ENCODE measurements around the gene UPK3BL1.
"Not testable (repeated sequence)": the region's sequence is repeated elsewhere in the genome, so short reads cannot be mapped to it uniquely, and the experiment has no call there.

Gene UPK3BL1

DNA sequence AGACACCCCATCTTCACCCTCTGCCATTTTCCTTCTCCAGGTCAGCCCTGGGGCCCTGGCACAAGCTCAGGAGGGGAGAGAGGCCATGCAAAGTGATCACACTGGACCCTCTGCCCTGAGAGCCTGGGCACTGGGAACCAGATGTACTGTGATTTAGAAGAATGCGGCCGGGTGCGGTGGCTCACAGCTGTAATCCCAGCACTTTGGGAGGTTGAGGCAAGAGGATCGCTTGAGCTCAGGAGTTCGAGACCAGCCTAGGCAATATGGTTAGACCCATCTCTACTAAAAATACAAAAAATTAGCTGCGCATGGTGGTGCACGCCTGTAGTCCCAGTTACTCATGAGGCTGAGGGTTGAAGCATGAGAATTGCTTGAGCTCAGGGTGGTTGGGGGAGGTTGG is 5.2 kb upstream of the UPK3BL1 start:
- DNase-seq; H3K4me3 ChIP-seq (ENCODE audit: control insufficient read depth in 1 of 7, extremely low read depth in 1 of 7, insufficient read depth in 4 of 7, low read depth in 2 of 7, low read length in 6 of 7); H3K36me3 ChIP-seq (ENCODE audit: control insufficient read depth in 4 of 4, insufficient read depth in 4 of 4, low read length in 3 of 4); CTCF ChIA-PET; POLR2A ChIA-PET; H3K27ac ChIP-seq (ENCODE audit: insufficient read depth in 1 of 2, low read depth in 1 of 2, low read length in 2 of 2, poor library complexity in 1 of 2, severe bottlenecking in 2 of 2); H3K9me3 ChIP-seq (ENCODE audit: control extremely low read depth in 1 of 5, control insufficient read depth in 4 of 5, insufficient read depth in 2 of 5, low read depth in 1 of 5, low read length in 4 of 5); H3K27me3 ChIP-seq (replicated peaks in 2 of 5; ENCODE audit: control insufficient read depth in 4 of 5, insufficient read depth in 5 of 5, low read length in 4 of 5); H3K4me1 ChIP-seq (ENCODE audit: control extremely low read depth in 1 of 4, control insufficient read depth in 4 of 4, insufficient read depth in 4 of 4, low read length in 3 of 4): not testable (repeated sequence)
- 100% methylated on average over 3 of the region's 7 CpGs for WGBS (ENCODE audit: insufficient coverage)

DNA sequence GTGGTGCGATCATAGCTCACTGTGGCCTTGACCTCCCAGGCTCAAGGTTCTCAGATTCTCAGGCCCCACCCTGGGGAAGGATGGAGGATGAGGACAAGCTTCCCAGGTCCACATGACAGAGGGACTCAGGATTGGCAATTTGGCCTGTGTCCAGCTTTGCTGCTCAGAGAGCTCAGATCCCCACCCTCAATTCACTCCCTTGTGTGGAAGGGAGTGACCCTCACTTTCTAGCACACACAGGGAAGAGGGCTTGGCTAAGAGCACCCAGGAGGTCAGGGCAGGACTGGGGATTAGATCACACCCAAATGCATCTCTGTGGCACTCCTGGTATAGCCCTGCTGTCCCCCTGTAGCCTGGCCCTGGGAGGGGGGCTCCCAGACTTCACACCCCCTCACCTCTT is 813 bp upstream of the UPK3BL1 start:
- CTCF ChIA-PET; H3K36me3 ChIP-seq (ENCODE audit: control insufficient read depth in 4 of 4, insufficient read depth in 4 of 4, low read length in 3 of 4); H3K4me3 ChIP-seq (ENCODE audit: control insufficient read depth in 1 of 7, extremely low read depth in 1 of 7, insufficient read depth in 4 of 7, low read depth in 2 of 7, low read length in 6 of 7); H3K27ac ChIP-seq (ENCODE audit: insufficient read depth in 1 of 2, low read depth in 1 of 2, low read length in 2 of 2, poor library complexity in 1 of 2, severe bottlenecking in 2 of 2); H3K4me1 ChIP-seq (ENCODE audit: control extremely low read depth in 1 of 4, control insufficient read depth in 4 of 4, insufficient read depth in 4 of 4, low read length in 3 of 4); H3K27me3 ChIP-seq (replicated peaks in 2 of 5; ENCODE audit: control insufficient read depth in 4 of 5, insufficient read depth in 5 of 5, low read length in 4 of 5); H3K9me3 ChIP-seq (ENCODE audit: control extremely low read depth in 1 of 5, control insufficient read depth in 4 of 5, insufficient read depth in 2 of 5, low read depth in 1 of 5, low read length in 4 of 5); DNase-seq; POLR2A ChIA-PET: not testable (repeated sequence)
- WGBS (ENCODE audit: insufficient coverage) = no CpG with 5 or more reads among the region's 1 CpG

DNA sequence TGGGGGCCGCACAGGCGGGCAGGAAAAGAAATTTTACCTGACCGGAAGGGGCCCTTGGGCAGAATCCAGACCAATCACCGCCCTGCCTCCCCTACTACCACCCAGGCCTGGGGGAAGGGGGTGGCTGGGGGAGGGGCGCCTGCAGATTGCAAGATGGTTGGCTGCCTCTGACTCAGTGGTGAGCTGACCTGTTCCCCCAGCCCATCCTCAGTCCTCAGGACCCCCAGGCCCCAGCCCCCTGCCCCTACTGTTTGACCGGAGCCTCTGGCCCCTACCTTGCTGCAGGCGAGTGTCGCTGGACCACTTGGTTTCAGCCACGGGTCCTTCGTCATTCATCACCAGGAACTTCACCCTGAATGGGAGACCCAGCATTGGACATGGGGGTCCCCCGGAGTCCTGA is 3.7 kb downstream of the UPK3BL1 start:
- CTCF ChIA-PET; H3K27ac ChIP-seq (ENCODE audit: insufficient read depth in 1 of 2, low read depth in 1 of 2, low read length in 2 of 2, poor library complexity in 1 of 2, severe bottlenecking in 2 of 2): not testable (repeated sequence)
- 93% methylated on average over 4 of the region's 11 CpGs for WGBS (ENCODE audit: insufficient coverage)

DNA sequence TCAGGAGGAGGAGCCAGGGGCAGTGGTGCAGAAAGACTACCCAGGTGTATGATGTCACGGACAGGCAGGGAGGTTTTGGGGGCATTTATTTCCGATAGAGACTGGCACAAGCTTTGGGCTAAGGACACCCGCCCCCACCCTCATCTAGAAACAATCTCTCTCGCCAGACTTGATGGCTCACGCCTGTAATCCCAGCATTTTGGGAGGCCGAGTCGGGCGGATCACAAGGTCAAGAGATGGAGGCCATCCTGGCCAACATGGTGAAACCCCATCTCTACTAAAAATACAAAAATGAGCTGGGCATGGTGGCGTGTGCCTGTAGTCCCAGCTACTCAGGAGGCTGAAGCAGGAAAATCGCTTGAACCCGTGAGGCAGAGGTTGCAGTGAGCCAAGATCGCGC is 5.6 kb downstream of the UPK3BL1 start:
- no CpG with 5 or more reads among the region's 13 CpGs for WGBS (ENCODE audit: insufficient coverage)
- H3K9me3 ChIP-seq (ENCODE audit: control extremely low read depth in 1 of 5, control insufficient read depth in 4 of 5, insufficient read depth in 2 of 5, low read depth in 1 of 5, low read length in 4 of 5); H3K27ac ChIP-seq (ENCODE audit: insufficient read depth in 1 of 2, low read depth in 1 of 2, low read length in 2 of 2, poor library complexity in 1 of 2, severe bottlenecking in 2 of 2); POLR2A ChIA-PET; H3K27me3 ChIP-seq (replicated peaks in 2 of 5; ENCODE audit: control insufficient read depth in 4 of 5, insufficient read depth in 5 of 5, low read length in 4 of 5); H3K4me1 ChIP-seq (ENCODE audit: control extremely low read depth in 1 of 4, control insufficient read depth in 4 of 4, insufficient read depth in 4 of 4, low read length in 3 of 4); CTCF ChIA-PET; H3K36me3 ChIP-seq (ENCODE audit: control insufficient read depth in 4 of 4, insufficient read depth in 4 of 4, low read length in 3 of 4); H3K4me3 ChIP-seq (ENCODE audit: control insufficient read depth in 1 of 7, extremely low read depth in 1 of 7, insufficient read depth in 4 of 7, low read depth in 2 of 7, low read length in 6 of 7); DNase-seq: not testable (repeated sequence)

More for the DNA sequence above, 3.7 kb downstream of the UPK3BL1 start:
- H3K4me3 ChIP-seq (ENCODE audit: control insufficient read depth in 1 of 7, extremely low read depth in 1 of 7, insufficient read depth in 4 of 7, low read depth in 2 of 7, low read length in 6 of 7); H3K4me1 ChIP-seq (ENCODE audit: control extremely low read depth in 1 of 4, control insufficient read depth in 4 of 4, insufficient read depth in 4 of 4, low read length in 3 of 4); H3K36me3 ChIP-seq (ENCODE audit: control insufficient read depth in 4 of 4, insufficient read depth in 4 of 4, low read length in 3 of 4); H3K27me3 ChIP-seq (replicated peaks in 2 of 5; ENCODE audit: control insufficient read depth in 4 of 5, insufficient read depth in 5 of 5, low read length in 4 of 5); H3K9me3 ChIP-seq (ENCODE audit: control extremely low read depth in 1 of 5, control insufficient read depth in 4 of 5, insufficient read depth in 2 of 5, low read depth in 1 of 5, low read length in 4 of 5); POLR2A ChIA-PET; DNase-seq: not testable (repeated sequence)

DNA sequence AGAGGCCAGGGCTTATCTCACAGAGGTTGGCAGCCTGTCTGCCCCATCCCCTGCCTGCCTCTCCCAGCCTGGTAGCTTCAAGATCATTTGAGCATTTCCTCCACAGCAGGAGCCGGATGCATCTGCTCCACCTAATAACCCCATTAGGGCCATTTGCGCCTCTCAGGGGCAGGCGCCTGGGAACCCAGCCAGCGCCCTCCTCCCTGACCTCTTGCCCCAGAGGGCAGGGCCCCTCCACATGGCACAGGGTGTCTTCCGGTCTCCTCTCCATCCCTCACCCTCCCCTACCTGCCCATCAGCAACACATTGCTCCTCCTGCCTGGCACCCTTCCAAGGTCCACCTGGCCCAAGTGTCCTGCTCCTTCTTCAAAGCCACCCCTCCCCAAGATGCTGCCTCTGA is 7.2 kb downstream of the UPK3BL1 start:
- no CpG with 5 or more reads among the region's 5 CpGs for WGBS (ENCODE audit: insufficient coverage)
- H3K9me3 ChIP-seq (ENCODE audit: control extremely low read depth in 1 of 5, control insufficient read depth in 4 of 5, insufficient read depth in 2 of 5, low read depth in 1 of 5, low read length in 4 of 5); H3K36me3 ChIP-seq (ENCODE audit: control insufficient read depth in 4 of 4, insufficient read depth in 4 of 4, low read length in 3 of 4); CTCF ChIA-PET; POLR2A ChIA-PET; H3K27ac ChIP-seq (ENCODE audit: insufficient read depth in 1 of 2, low read depth in 1 of 2, low read length in 2 of 2, poor library complexity in 1 of 2, severe bottlenecking in 2 of 2); DNase-seq; H3K4me1 ChIP-seq (ENCODE audit: control extremely low read depth in 1 of 4, control insufficient read depth in 4 of 4, insufficient read depth in 4 of 4, low read length in 3 of 4); H3K4me3 ChIP-seq (ENCODE audit: control insufficient read depth in 1 of 7, extremely low read depth in 1 of 7, insufficient read depth in 4 of 7, low read depth in 2 of 7, low read length in 6 of 7); H3K27me3 ChIP-seq (replicated peaks in 2 of 5; ENCODE audit: control insufficient read depth in 4 of 5, insufficient read depth in 5 of 5, low read length in 4 of 5): not testable (repeated sequence)

DNA sequence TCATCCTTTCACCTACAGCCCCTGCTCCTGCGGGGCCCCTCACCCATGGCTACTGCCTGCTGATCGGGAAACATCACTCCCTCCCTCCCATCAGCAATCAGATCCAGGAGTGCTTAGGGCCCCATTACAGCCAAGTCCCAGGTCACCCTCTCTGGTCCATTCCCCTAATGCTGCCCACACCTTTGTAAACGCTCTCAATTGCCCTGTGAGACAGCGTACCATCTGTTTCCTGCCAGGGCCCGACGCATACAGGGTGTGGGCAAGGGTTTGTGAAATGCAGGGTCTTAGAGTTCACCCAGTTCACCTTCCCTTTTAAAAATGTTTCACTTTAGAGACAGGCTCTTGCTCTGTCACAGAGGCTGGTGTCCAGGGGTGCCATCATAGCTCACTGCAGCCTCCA is 8.3 kb downstream of the UPK3BL1 start:
- H3K9me3 ChIP-seq (ENCODE audit: control extremely low read depth in 1 of 5, control insufficient read depth in 4 of 5, insufficient read depth in 2 of 5, low read depth in 1 of 5, low read length in 4 of 5); H3K4me3 ChIP-seq (ENCODE audit: control insufficient read depth in 1 of 7, extremely low read depth in 1 of 7, insufficient read depth in 4 of 7, low read depth in 2 of 7, low read length in 6 of 7); H3K27me3 ChIP-seq (replicated peaks in 2 of 5; ENCODE audit: control insufficient read depth in 4 of 5, insufficient read depth in 5 of 5, low read length in 4 of 5); H3K4me1 ChIP-seq (ENCODE audit: control extremely low read depth in 1 of 4, control insufficient read depth in 4 of 4, insufficient read depth in 4 of 4, low read length in 3 of 4); H3K27ac ChIP-seq (ENCODE audit: insufficient read depth in 1 of 2, low read depth in 1 of 2, low read length in 2 of 2, poor library complexity in 1 of 2, severe bottlenecking in 2 of 2); H3K36me3 ChIP-seq (ENCODE audit: control insufficient read depth in 4 of 4, insufficient read depth in 4 of 4, low read length in 3 of 4); DNase-seq; POLR2A ChIA-PET; CTCF ChIA-PET: not testable (repeated sequence)
- WGBS (ENCODE audit: insufficient coverage) = no CpG with 5 or more reads among the region's 6 CpGs

DNA sequence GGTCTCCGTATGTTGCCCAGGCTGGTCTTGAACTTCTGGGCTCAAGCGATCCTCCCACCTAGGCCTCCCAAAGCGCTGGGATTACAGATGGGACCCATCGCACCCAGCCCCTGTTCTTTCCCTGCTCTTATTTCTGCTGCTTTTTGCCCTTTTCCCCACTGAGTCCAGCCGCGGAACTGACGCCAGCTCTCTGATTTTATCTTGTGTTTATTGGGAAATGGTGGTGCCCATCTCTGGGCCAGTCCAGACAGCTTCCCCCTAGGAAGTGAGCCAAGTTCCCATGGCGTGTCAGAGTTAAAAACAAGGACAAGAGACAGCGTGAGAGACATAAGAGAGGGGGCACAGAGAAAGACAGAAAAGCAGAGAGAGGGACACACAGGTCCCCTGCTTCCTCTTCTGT is 12.0 kb downstream of the UPK3BL1 start:
- H3K4me1 ChIP-seq (ENCODE audit: control extremely low read depth in 1 of 4, control insufficient read depth in 4 of 4, insufficient read depth in 4 of 4, low read length in 3 of 4); H3K27me3 ChIP-seq (replicated peaks in 2 of 5; ENCODE audit: control insufficient read depth in 4 of 5, insufficient read depth in 5 of 5, low read length in 4 of 5); H3K9me3 ChIP-seq (ENCODE audit: control extremely low read depth in 1 of 5, control insufficient read depth in 4 of 5, insufficient read depth in 2 of 5, low read depth in 1 of 5, low read length in 4 of 5); H3K4me3 ChIP-seq (ENCODE audit: control insufficient read depth in 1 of 7, extremely low read depth in 1 of 7, insufficient read depth in 4 of 7, low read depth in 2 of 7, low read length in 6 of 7); H3K27ac ChIP-seq (ENCODE audit: insufficient read depth in 1 of 2, low read depth in 1 of 2, low read length in 2 of 2, poor library complexity in 1 of 2, severe bottlenecking in 2 of 2); H3K36me3 ChIP-seq (ENCODE audit: control insufficient read depth in 4 of 4, insufficient read depth in 4 of 4, low read length in 3 of 4); POLR2A ChIA-PET; CTCF ChIA-PET; DNase-seq: not testable (repeated sequence)
- no CpG with 5 or more reads among the region's 9 CpGs for WGBS (ENCODE audit: insufficient coverage)
